Uterus (tissue), 4 donors: Measurements from ENCODE around the gene EGFL8. TPM values are rescaled to one million over a fixed set of nuclear protein-coding genes. Genes with fewer than 3 reads are reported as not detected.
A peak's percentile ranks its signal among the peaks of the same experiment; 100 is the strongest.

ENCODE experiments used
- DNase-seq, 2 donors: peaks; one replicate each; pipeline ENCODE4 v3.0.0-alpha.2; 2019 to 2020
- H3K27ac ChIP-seq, 2 donors: fragments of 200-600 bp; sonication (generic); 1 replicate in 1 of 2; 2 replicates in 1 of 2; pipeline ENCODE4 v1.5.1; 2016 to 2018
- H3K27me3 ChIP-seq, 2 donors: fragments of 200-600 bp; sonication (generic); one replicate each; pipeline ENCODE4 v1.5.1; 2018 to 2019; ENCODE audit warnings: control low read depth in 1 of 2
- H3K36me3 ChIP-seq, 2 donors: fragments of 200-600 bp; sonication (generic); one replicate each; pipeline ENCODE4 v1.5.1; 2019; ENCODE audit warnings: control low read depth in 1 of 2
- H3K4me1 ChIP-seq, 2 donors: fragments of 200-600 bp; sonication (generic); one replicate each; pipeline ENCODE4 v1.5.1; 2018 to 2019; ENCODE audit warnings: control low read depth in 1 of 2
- H3K4me3 ChIP-seq, 2 donors: fragments of 200-600 bp; sonication (generic); 1 replicate in 1 of 2; 2 replicates in 1 of 2; pipeline ENCODE4 v1.5.1; 2018 to 2019; ENCODE audit warnings: mild to moderate bottlenecking in 1 of 2
- H3K9me3 ChIP-seq, 2 donors: fragments of 200-600 bp; sonication (generic); one replicate each; pipeline ENCODE4 v1.5.1; 2019; ENCODE audit warnings: control low read depth in 1 of 2
- POLR2A ChIP-seq, 2 donors: fragments of 450-650 bp; IDR thresholded peaks; one replicate each; pipeline ENCODE4 v1.6.1; 2016; ENCODE audit warnings: antibody characterized with exemption in 2 of 2, mild to moderate bottlenecking in 1 of 2, moderate library complexity in 1 of 2
- intact Hi-C: fragments of 100-400 bp; cut with DNase I; formaldehyde crosslinking; loops from one replicate; pipeline ENCODE4 v1.15.1; 2023; ENCODE audit warnings: low total_unique reads
- total RNA-seq, 4 donors: library from RNA; depleted of rRNA in 3 of 4; stranded (reverse); fragments of >200 nt in 3 of 4; gene quantifications; one replicate each; pipeline versions ENCODE4 v1.1.0 to v1.2.4, GENCODE V29; 2014 to 2023
- TF ChIP-seq, protein P1 (sequence below), 4 experiments: fragments of 200-600 bp in 2 of 4; fragments of 450-650 bp in 2 of 4; sonication (generic) in 2 of 4; IDR thresholded peaks; one replicate each; pipeline ENCODE4 v1.5.1; 2016 to 2019; ENCODE audit warnings: antibody characterized with exemption in 4 of 4, mild to moderate bottlenecking in 2 of 4, moderate library complexity in 1 of 4
- donor health status: DM: yes; HTN: yes; CAD: no.

Gene EGFL8
- total RNA-seq, 4 donors from 2014 or later: 9.2 to 54.8 (median 20.2) TPM

DNA sequence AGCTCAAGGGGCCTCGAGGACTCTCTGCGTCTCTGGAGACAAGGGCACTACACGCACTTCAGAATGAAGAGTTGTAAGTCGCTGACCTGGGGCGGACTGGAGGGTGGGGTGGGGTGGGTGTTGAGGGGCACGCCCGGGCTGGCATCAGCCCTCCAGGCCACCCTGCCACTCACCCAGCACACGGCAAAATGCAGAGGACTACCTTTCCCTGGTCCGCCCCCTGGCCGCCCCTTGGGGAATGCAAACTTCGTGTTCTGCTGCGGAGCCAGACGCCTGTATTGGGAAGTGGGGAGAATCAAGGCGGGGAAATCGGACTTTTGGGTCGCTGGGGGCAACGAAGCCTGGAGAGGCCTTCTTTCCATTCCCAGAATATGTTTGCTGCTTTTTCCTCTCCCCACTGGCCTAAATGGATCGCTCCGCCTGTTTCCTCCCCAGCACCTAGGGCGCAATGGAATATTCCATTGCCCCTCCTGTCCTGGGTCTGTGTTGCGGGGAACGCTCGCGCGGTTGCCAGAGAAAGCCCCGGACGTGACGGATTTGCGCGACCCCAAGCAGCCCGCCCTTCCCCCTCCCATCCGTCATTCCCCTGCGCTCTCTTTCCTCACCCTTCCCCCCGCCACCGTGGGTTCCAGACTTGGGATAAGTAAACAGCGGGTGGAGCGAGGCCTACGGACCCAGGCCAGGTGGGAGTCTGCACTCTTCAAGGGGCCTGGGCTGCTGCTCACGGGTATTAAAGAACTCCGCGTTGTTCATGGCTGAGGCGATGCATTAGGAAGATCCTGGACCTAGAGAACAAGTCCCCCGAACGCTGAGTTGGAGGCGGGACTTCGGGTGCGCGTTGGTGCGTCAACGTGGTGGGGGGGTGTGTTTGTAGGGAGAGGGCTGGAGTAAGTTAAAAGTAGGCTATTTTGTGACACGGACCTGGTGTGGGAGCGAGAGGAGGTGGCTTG lies 10.6 kb upstream of the EGFL8 start, which contains the start of gene PPT2:
Gene PPT2 (plus strand): TSS at position 578 of the 950 bp plus-strand sequence. CDS start 454 bp downstream, outside the sequence.
- H3K9me3 ChIP-seq: no peaks in the 10 kb centered on the region
- intact Hi-C loops: no loop called here
- TF ChIP-seq, protein P1, sequence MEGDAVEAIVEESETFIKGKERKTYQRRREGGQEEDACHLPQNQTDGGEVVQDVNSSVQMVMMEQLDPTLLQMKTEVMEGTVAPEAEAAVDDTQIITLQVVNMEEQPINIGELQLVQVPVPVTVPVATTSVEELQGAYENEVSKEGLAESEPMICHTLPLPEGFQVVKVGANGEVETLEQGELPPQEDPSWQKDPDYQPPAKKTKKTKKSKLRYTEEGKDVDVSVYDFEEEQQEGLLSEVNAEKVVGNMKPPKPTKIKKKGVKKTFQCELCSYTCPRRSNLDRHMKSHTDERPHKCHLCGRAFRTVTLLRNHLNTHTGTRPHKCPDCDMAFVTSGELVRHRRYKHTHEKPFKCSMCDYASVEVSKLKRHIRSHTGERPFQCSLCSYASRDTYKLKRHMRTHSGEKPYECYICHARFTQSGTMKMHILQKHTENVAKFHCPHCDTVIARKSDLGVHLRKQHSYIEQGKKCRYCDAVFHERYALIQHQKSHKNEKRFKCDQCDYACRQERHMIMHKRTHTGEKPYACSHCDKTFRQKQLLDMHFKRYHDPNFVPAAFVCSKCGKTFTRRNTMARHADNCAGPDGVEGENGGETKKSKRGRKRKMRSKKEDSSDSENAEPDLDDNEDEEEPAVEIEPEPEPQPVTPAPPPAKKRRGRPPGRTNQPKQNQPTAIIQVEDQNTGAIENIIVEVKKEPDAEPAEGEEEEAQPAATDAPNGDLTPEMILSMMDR (IDR thresholded peaks at IDR 0.05): peak in 3 of 4 experiments; percentile 1 to 40 (median 35)
- TF ChIP-seq POLR2A (IDR thresholded peaks at IDR 0.05): peak; percentile 64 to 76
- peak within 1 kb of the TSS; percentile 68 to 86 for H3K4me3 ChIP-seq
- DNase-seq: peak; percentile 94 to 95
- H3K4me1 ChIP-seq: peaks cover 5 to 17% of the 10 kb centered on the region in 2 donors
- H3K27ac ChIP-seq: peak within 1 kb of the TSS; percentile 93 to 97
- no peaks in the 10 kb centered on the region for H3K27me3 ChIP-seq
- no peaks in the 10 kb centered on the region for H3K36me3 ChIP-seq

DNA sequence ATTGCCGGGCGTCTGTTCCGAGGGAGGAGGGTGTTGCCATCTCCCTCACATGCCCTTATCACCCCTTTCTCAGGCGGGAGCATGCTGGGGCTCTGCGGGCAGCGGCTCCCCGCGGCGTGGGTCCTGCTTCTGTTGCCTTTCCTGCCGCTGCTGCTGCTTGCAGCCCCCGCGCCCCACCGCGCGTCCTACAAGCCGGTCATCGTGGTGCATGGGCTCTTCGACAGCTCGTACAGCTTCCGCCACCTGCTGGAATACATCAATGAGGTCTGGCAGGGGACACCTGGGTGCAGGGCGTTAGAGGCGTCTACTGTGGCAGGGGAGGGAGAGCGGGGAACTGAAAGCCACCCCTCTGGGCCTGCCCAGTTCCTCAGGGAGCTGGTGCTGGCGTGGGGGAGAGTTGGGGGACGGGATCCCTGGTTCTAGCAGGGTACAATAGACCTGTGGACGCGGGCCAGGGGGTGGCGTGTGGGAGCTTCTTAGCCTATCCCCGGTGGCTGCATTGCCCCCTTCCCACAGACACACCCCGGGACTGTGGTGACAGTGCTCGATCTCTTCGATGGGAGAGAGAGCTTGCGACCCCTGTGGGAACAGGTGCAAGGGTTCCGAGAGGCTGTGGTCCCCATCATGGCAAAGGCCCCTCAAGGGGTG lies 9.8 kb upstream of the EGFL8 start:
- H3K9me3 ChIP-seq: no peaks in the 10 kb centered on the region
- DNase-seq: peak; percentile 65 to 71
- no peak for TF ChIP-seq POLR2A (IDR thresholded peaks at IDR 0.05)
- TF ChIP-seq, protein P1 (IDR thresholded peaks at IDR 0.05): peak; percentile 50 to 75 (median 62)
- peak overlapping the region; percentile 68 to 86 for H3K4me3 ChIP-seq
- H3K27me3 ChIP-seq: no peaks in the 10 kb centered on the region
- H3K36me3 ChIP-seq: no peaks in the 10 kb centered on the region
- H3K4me1 ChIP-seq: peaks cover 5 to 17% of the 10 kb centered on the region in 2 donors
- intact Hi-C loops: no loop called here
- peak overlapping the region; percentile 93 to 97 for H3K27ac ChIP-seq

DNA sequence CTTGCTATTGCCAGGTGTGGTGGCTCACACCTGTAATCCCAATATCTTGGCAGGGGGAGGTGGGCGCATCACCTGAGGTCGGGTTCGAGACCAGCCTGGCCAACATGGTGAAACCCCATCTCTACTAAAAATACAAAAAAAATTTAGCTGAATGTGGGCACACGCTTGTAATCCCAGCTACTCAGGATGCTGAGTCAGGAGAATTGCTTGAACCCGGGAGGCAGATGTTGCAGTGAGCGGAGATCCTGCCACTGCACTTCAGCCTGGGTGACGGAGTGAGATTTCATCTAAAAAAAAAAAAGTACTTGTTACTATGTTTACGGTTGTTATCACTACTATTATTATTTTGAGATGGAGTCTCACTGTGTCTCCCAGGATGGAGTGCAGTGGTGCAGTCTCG lies 7.5 kb upstream of the EGFL8 start:
- DNase-seq: no peak
- H3K36me3 ChIP-seq: no peaks in the 10 kb centered on the region
- H3K9me3 ChIP-seq: no peaks in the 10 kb centered on the region
- H3K4me3 ChIP-seq: no peak overlapping the region
- no peak overlapping the region for H3K27ac ChIP-seq
- TF ChIP-seq POLR2A (IDR thresholded peaks at IDR 0.05): no peak
- TF ChIP-seq, protein P1 (IDR thresholded peaks at IDR 0.05): no peak
- no peaks in the 10 kb centered on the region for H3K27me3 ChIP-seq
- H3K4me1 ChIP-seq: peaks cover 5 to 17% of the 10 kb centered on the region in 2 donors
- intact Hi-C loops: no loop called here

DNA sequence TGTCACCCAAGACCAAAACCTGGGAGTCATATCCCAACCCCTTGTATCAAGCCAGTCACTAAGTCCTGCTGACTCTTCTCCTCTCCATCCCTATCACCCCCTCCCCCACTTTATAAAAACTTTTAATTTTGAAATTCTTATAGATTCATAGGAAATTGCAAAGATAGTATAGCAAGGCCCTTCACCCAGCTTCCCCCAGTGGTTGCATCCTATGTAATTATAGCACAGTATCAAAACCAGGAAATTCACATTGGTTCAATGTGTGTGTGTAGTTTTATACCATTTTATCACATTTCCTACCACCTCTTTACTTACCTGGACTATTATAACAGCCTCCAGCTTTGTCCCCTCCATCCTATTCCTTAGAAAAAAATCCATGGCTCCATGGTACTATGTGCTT lies 6.3 kb upstream of the EGFL8 start:
- Histone ChIP-seq H3K36me3 (no peaks in the 10 kb centered on the region), H3K27ac (no peak overlapping the region), H3K4me1 (peaks cover 0 to 8% of the 10 kb centered on the region in 2 donors), H3K4me3 (no peak overlapping the region), H3K27me3 (no peaks in the 10 kb centered on the region), H3K9me3 (no peaks in the 10 kb centered on the region)
- intact Hi-C loops: no loop called here
- DNase-seq: no peak
- TF ChIP-seq, protein P1 (IDR thresholded peaks at IDR 0.05): no peak
- TF ChIP-seq POLR2A (IDR thresholded peaks at IDR 0.05): no peak
